CD4-positive, alpha-beta T cell treated with Interleukin-21 for 1 hour (primary cell): ENCODE results near the gene SOS1.

Source experiments
- DNase-seq: peaks from one replicate; pipeline ENCODE4 v3.0.0-alpha.2; 2020

The SOS1 gene

GRCh38 chr2:39020383-39020782 is 100.5 kb downstream of the SOS1 start:
- DNase-seq: no peak

DNA sequence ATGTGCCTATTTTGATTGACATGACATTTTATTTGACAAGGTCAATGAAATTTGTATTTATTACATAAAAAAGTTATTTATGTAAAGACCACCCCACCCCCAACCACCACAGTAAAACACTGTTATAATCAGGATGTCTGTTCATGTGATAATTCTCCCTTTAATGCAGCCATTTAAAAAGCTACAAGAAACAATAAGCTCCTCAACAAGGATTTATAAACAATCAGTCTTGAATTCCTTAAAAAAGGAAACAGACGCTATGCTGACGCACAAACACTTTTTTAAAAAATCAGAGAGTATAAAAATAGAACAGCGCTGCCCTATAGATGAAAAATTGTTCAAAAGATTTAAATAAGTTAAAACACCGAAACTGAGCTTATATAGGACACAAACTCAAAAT is 102.2 kb downstream of the SOS1 start:
- DNase-seq: no peak

GRCh38 chr2:39017334-39017733 is 103.5 kb downstream of the SOS1 start:
- no peak for DNase-seq

DNA sequence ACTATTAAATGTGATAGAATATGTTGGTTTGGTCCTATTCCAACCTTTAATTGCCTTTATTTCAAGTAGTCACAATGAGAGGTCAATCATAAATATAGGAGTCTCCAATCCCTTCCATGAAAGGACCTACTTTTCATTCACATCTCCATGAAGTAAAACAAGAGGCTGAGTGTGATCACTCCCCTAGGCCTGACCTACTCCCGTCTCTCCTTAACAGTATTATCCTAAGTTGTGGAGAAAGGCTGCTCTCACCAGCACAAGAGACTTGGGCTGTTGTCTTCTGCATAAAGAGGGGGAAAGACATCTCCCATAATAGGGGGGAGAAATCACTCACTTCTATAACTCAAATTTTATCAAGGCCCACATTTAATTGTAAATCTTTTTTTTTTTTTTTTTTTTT is 105.4 kb downstream of the SOS1 start:
- DNase-seq: no peak

GRCh38 chr2:39013871-39014270 is 107.0 kb downstream of the SOS1 start:
- no peak for DNase-seq

GRCh38 chr2:39008665-39009064 is 112.2 kb downstream of the SOS1 start:
- DNase-seq: no peak

DNA sequence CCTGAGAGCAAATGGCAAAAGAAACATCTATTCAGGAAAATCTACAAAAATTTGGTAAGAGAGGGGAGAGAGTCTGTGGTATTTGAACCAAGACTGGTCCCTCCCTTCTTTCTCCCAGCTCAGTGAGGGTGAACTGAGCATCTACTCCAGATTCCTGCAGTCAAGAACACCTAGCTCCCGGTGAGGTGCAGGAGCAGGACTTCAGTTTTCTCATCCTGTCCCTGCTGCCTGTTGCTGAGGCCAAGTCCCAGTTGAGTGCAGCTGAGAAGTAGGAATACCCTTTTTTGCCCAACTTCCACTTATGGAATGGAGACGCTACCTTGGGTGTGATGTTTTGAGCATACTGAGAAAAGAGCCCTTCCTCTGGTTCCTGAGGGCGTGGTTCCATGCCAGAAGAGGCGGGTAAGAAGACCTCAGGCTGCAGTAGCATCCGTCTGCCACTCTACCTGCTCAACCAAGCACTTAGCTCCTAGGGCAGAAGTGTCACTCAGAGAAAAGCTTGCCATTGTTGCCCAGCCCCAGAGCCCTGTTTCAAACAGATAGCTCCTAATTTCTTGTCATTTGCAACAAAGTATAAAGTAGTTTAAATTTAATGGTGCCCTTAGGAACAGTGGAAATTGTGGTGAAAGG is 112.9 kb downstream of the SOS1 start:
- DNase-seq: no peak

DNA sequence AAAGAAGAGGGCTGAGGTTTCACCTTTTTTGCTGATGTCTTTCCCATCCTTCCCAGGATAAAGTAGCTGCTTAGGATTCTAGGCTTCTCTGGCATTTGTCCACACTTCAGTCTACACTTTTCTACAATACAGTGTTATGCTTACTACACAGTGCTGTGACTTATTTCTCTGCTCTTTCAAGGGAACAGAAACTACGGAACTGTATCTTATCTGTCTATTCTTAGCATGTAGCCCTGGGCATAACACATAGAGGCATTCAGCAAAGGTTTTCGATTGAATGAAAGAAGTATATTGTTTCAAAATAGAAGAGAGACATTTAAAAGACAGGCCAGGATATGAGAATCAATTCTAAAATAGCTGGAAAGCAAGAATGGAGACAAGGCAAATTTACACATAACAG is 120.3 kb downstream of the SOS1 start:
- no peak for DNase-seq

DNA sequence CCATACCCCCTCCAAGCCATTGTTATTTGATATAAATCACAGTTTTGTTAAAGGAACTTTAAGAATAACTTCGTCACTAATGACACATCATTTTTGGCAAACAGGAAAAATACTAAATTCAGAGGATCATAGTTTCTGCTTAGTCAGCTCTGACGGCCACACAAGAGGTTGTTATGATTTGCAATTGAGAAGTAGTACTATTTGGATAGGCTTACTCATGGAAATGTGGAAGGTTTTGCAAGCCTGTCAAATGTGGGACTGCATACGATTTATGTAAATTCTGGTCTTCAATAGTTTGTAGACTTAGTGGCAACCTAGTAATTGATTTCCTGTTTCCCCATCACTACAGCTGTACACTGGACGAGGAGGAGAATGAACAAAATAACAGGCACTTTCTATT is 123.1 kb downstream of the SOS1 start:
- no peak for DNase-seq

DNA sequence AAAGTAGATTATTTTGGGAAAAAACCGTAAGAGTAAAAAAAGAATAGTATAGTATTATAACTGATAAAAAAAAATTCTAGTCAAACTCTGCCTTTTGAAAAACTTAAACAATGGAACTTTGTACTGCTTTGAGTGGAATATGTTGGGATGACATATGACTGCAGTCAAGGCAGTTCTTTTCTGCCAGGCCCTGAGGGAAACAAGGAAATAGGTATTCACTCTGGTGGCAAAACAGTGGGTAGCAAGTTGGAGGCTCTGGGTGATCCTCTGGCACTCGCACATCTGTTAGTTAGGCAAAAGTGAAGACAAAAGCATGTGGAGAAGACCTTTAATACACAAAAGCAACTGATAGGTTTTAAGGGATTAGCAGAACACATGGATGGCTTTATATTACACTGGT is 129.0 kb downstream of the SOS1 start:
- no peak for DNase-seq

DNA sequence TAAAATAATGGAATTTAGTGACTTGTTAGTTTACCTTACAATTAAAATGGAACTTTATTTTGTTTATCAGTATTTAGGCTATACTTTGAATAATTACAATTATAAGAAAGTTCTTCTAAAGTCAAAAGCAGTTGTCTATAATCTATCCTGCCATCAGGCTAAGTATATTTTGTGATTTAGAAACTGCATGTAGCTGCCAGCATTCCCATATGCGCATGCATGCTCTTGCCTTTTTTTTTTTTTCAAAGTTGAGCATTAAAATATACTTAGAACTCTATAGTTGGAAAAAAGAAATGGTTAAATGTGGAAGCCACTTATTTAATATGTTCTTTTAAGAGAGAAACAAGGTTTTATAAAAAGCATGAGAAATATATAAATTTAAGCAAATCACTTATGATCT is 132.1 kb downstream of the SOS1 start:
- DNase-seq: no peak

DNA sequence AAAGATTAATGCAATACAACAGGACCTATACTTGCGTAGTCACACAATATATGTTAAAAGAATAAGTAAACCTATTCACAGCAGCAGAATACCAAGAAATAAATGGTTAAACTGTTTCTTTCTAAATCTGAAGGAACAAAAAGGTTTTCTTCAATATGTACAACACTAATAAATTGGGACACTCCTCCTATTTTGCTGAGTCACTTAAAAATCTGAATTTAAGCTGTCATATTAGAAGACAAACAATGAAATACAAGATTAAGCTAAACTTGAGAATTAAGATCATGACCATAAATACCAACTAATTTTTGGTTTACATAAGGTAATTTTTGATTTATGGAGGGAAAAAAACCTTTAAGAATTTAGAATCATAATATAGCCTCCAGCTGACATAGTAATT is 138.4 kb downstream of the SOS1 start:
- DNase-seq: no peak

- DNase-seq: no peak
These were observed 139.0 kb downstream of the SOS1 start for GRCh38 chr2:38981670-38982357.

DNA sequence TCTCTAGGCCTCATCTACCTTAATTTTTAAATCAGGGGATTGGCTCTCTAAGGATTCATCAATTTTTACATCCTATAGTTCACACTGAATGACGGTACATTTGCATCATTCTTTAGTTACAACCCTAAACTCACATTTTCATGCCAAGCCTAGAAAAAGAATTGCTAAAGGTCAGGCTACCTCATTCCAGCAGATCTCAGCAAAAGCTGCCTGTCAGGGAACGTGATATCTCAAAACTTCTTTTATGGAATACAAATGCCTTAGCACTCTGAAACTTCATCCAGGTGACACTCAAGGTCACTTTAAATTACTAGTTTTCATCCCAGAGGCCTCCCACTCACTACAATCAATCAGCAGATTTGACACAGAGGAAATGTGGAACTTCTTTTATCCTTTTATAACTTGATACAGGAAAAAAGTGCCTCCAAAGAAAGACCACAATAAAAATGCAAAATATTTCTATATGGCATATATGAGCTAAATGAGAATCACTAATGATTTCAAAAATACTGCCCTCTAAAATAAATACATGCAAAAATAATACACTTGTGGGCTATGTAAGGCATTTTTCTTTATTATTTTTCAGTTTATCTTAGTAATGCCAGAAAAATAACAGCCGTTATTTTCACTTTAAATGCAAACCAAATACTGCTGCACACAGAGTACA is 139.7 kb downstream of the SOS1 start:
- no peak for DNase-seq

- DNase-seq: no peak
These were observed 141.9 kb downstream of the SOS1 start for GRCh38 chr2:38978908-38979307.

DNA sequence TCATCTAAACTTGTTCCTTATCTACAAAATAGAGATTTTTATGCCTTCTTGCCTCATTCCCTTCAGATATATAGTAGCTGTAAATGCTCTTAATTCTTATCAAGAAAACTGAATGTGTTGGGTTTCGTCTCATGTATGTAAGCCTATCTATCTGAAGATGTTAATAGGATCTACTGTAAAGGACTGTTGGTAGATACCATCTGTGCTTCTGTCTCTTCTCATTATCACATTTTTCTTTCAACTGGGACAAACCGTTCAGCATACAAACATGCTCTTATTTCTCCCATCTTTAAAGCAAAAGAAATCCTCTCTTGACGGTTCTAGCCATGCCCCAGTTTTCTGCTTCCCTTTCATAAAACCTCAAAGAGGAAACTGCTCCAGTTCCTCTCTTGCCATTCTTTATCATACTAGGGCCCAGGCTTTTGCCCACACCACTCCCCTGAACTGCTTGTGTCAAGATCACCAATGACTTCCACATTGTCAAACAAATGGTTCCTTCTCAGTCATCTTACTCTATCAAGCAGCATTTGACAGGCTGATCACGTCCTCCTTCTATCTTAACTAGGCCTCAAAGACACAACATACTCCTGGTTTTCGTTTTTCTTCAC is 142.5 kb downstream of the SOS1 start:
- DNase-seq: peak; percentile 5

GRCh38 chr2:38977047-38977446 is 143.8 kb downstream of the SOS1 start:
- DNase-seq: no peak

- DNase-seq: no peak
These were observed 145.8 kb downstream of the SOS1 start for GRCh38 chr2:38975042-38975441.

DNA sequence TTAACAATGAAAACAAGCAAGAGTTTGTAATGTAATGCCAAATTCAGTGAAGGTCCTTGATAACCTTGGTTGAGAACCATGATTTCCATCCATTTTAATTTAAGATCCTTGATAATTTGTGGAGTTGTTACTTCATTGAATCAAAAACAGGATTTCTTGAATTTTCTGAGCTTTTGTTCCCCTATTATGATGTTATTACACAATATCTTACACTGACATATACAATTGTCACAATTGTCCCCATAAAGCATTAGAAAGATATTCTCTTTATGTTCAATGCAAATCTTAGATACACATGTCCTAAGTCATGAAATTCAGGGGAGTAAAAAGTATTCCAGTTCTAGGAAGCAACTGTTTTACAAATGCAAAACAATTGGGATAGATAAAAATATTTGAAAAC is 147.6 kb downstream of the SOS1 start:
- DNase-seq: no peak

DNA sequence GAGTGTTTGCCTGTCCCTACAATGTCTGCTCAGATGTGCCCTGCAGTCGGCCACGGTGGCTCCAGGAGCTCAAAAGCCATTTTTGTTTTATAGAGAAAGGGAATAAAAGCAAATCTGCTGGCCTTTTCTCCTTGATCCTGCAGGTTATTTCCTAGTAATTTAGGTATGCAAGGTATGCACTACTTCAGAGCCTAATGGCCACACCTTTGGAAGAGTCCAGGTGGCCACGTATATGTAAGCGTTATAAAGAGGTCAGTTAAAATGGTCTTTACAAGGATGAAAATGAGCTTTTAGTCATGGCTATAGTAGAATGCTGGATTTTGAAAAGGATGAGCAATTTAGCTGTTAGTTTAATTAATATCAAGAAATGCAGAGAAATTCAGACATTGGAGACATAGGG is 149.5 kb downstream of the SOS1 start:
- DNase-seq: no peak

DNA sequence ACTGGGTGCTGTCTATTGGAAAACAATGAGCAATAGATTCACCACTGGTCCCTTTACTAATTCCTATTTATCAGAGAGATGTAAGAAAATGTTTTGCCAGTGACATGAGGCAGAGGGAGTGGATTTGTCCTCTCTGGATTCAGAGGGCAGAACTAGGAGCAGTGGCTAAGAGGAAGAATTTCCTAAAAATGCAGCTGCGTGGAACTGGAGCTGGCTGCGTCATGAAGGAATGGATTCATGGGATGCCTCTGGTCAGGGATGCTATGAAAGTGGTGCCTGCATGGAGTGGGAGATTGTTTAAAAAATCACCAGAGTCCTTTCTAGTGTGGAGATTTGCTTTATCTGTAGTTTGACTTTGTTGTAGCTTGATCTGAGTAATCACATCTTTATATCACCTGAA is 152.8 kb downstream of the SOS1 start:
- DNase-seq: no peak

DNA sequence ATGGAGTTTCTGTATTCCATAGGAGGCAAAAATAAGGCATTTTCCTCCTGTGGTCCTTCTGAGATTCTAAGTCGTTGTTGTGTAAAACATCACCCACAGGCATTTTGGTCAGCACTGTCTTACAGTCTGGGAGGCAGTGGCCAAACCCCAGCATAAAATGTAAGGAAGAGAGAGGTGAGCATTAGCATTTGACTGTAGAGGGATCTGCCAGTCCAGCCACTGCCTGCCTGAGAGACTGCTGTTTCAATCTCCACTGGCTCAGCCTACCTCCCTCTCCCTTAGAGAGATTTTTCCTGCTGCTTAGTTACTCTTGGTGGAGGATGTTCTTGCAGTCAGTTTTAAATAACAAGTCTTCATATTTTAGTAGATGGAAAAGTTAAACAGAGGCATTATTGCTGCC is 154.2 kb downstream of the SOS1 start:
- no peak for DNase-seq

DNA sequence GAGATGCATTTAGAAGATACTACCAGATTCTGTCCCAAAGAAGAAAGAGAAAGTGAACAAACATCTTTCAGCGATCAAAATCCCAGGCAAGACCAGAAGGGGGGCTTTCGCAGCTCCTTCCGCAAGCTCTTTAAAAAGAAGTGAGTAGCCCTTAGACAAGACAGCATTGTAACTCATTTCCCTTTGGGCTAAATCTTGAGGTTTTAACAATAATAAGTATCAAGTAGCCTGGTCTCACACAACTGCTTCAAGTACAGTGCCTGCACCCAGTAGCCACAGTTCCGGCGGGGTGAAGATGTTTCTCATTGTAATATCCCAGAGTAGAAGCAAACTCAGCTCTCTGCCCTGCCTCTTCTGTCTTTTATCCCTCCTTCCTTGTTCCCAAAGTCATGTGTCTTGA is 154.8 kb downstream of the SOS1 start:
- no peak for DNase-seq
